B cell (primary cell): ENCODE results near the gene FBXO24. TPM values are rescaled to one million over a fixed set of nuclear protein-coding genes. Genes with fewer than 3 reads are reported as not detected.

ENCODE experiments used
- ATAC-seq: fragments of 200-7000 bp; cut with Tn5 transposase; one replicate; pipeline ENCODE4 v1.10.0; 2021; ENCODE audit warnings: low read depth, mild to moderate bottlenecking, moderate number of reproducible peaks, moderate library complexity
- CTCF ChIA-PET: fragments of 350-600 bp; sonication (Branson Sonifier 250); formaldehyde crosslinking; loops from one replicate; lab custom pipeline; 2021; ENCODE audit warnings: antibody characterized with exemption, inconsistent platforms; lab: Charles Lee
- POLR2A ChIA-PET: fragments of 350-600 bp; sonication (Branson Sonifier 250); formaldehyde crosslinking; loops from one replicate; lab custom pipeline; 2021; ENCODE audit warnings: antibody characterized with exemption; lab: Charles Lee
- DNase-seq: peaks from one replicate; pipeline ENCODE4 v3.0.0; 2013
- H2AFZ ChIP-seq: 2 replicates; pipeline ENCODE4 v1.6.1; 2012; ENCODE audit warnings: mild to moderate bottlenecking, low read depth, low read length; ENCODE audit not compliant: insufficient read depth, poor library complexity, severe bottlenecking
- H3K27ac ChIP-seq, 2 donors: 1 replicate in 1 of 2; 2 replicates in 1 of 2; pipeline ENCODE4 v1.5.1; 2012 to 2013; ENCODE audit warnings: low read length in 2 of 2, mild to moderate bottlenecking in 2 of 2, moderate library complexity in 1 of 2
- H3K27me3 ChIP-seq, 4 experiments: fragments of 200-600 bp in 1 of 4; sonication (generic) in 1 of 4; replicated peaks in 1 of 4; 1 replicate in 2 of 4; 2 replicates in 2 of 4; pipeline versions ENCODE4 v1.6.1 to v1.7.0; 2013 to 2016; ENCODE audit warnings: low read length in 3 of 4, mild to moderate bottlenecking in 2 of 4, mixed read lengths in 1 of 4, moderate library complexity in 1 of 4; ENCODE audit not compliant: insufficient read depth in 4 of 4, control insufficient read depth in 3 of 4; ENCODE audit errors: control extremely low read depth in 1 of 4
- H3K36me3 ChIP-seq, 2 experiments: replicated peaks in 1 of 2; 1 replicate in 1 of 2; 2 replicates in 1 of 2; pipeline versions ENCODE4 v1.6.1 to v1.7.1; 2013; ENCODE audit warnings: low read length in 1 of 2; ENCODE audit not compliant: insufficient read depth in 2 of 2, control insufficient read depth in 1 of 2; ENCODE audit errors: control extremely low read depth in 1 of 2, extremely low read depth in 1 of 2
- H3K4me1 ChIP-seq, 2 donors: fragments of 200-600 bp in 1 of 2; sonication (generic) in 1 of 2; 1 replicate in 1 of 2; 2 replicates in 1 of 2; pipeline versions ENCODE4 v1.5.1 to v1.6.1; 2013 to 2017; ENCODE audit warnings: low read length in 2 of 2; ENCODE audit not compliant: control insufficient read depth in 2 of 2, insufficient read depth in 2 of 2
- H3K4me2 ChIP-seq: replicated peaks from 2 replicates; pipeline ENCODE3; 2012; ENCODE audit warnings: mild to moderate bottlenecking, low read depth, low read length; ENCODE audit not compliant: poor library complexity, severe bottlenecking
- H3K4me3 ChIP-seq, 5 experiments: fragments of 200-600 bp in 1 of 5; sonication (generic) in 1 of 5; 1 replicate in 3 of 5; 2 replicates in 2 of 5; pipeline versions ENCODE4 v1.5.1 to v1.7.0; 2011 to 2016; ENCODE audit warnings: low read length in 4 of 5, mild to moderate bottlenecking in 4 of 5, low read depth in 2 of 5, control low read depth in 1 of 5, moderate library complexity in 1 of 5; ENCODE audit not compliant: insufficient read depth in 1 of 5; ENCODE audit errors: control extremely low read depth in 1 of 5, extremely low read depth in 1 of 5
- H3K79me2 ChIP-seq: fragments of 200-600 bp; sonication (generic); one replicate; pipeline ENCODE4 v1.6.0; 2016; ENCODE audit warnings: low read length; ENCODE audit not compliant: control insufficient read depth, insufficient read depth
- H3K9ac ChIP-seq: fragments of 200-600 bp; sonication (generic); 2 replicates; pipeline ENCODE4 v1.6.1; 2017; ENCODE audit warnings: mild to moderate bottlenecking, low read length, moderate library complexity
- H3K9me3 ChIP-seq, 3 donors: one replicate each; pipeline versions ENCODE4 v1.6.1 to v1.7.1; 2013; ENCODE audit warnings: low read length in 2 of 3; ENCODE audit not compliant: control insufficient read depth in 2 of 3, insufficient read depth in 1 of 3; ENCODE audit errors: control extremely low read depth in 1 of 3
- H4K20me1 ChIP-seq: 2 replicates; pipeline ENCODE4 v1.6.0; 2012; ENCODE audit warnings: mild to moderate bottlenecking, low read length; ENCODE audit not compliant: insufficient read depth, control insufficient read depth, poor library complexity, severe bottlenecking
- H3K27ac Mint-ChIP-seq: one replicate; pipeline ENCODE4 v1.8.0; 2021; ENCODE audit warnings: mixed read lengths
- H3K27me3 Mint-ChIP-seq: one replicate; pipeline ENCODE4 v1.8.0; 2021; ENCODE audit warnings: mixed read lengths
- H3K4me1 Mint-ChIP-seq: one replicate; pipeline ENCODE4 v1.8.0; 2021; ENCODE audit warnings: mixed read lengths
- H3K4me3 Mint-ChIP-seq: one replicate; pipeline ENCODE4 v1.8.0; 2021; ENCODE audit warnings: mixed read lengths
- H3K9me3 Mint-ChIP-seq: one replicate; pipeline ENCODE4 v1.8.0; 2022; ENCODE audit warnings: mixed read lengths; ENCODE audit not compliant: insufficient read depth
- EZH2 ChIP-seq: IDR thresholded peaks from 2 replicates; pipeline ENCODE4 v1.6.1; 2012; ENCODE audit warnings: borderline replicate concordance, low read depth, mild to moderate bottlenecking, moderate library complexity, low read length; ENCODE audit not compliant: insufficient read depth, poor library complexity, severe bottlenecking
- WGBS: methylation state at CpG from one replicate; pipeline ENCODE4 v1.1.5; 2013; ENCODE audit warnings: missing lambda C conversion rate; ENCODE audit not compliant: insufficient coverage; 5-methylcytosine and 5-hydroxymethylcytosine counted together
- intact Hi-C: fragments of 100-400 bp; cut with micrococcal nuclease; formaldehyde crosslinking; loops from one replicate; pipeline ENCODE4 v1.10.0; 2022
- polyA plus RNA-seq: library from polyadenylated mRNA; depleted of rRNA; stranded (reverse); fragments of >200 nt; gene quantifications from 2 replicates; pipeline ENCODE4 v1.2.3, GENCODE V29; 2012
- total RNA-seq, 2 donors: library from RNA; stranded (reverse); fragments of 120-200 nt in 1 of 2; gene quantifications; 1 replicate in 1 of 2; 2 replicates in 1 of 2; pipeline versions ENCODE4 v1.2.3 to v1.2.4, GENCODE V29; 2013 to 2022
- TF ChIP-seq, protein P1 (sequence below): fragments of 200-600 bp; IDR thresholded peaks from one replicate; pipeline ENCODE4 v1.8.0; 2022; ENCODE audit warnings: antibody characterized with exemption, mild to moderate bottlenecking

The FBXO24 gene
- total and polyA plus RNA-seq, 2 donors (not counting 1 experiment from before 2014, with no cell fraction given) = 1.2 to 1.6 TPM

- no peaks in the 10 kb centered on the region for H3K36me3 ChIP-seq
Measured at GRCh38 chr7:100629117-100629716, 43.1 kb downstream of the FBXO24 start.

More at GRCh38 chr7:100629117-100629716, 43.1 kb downstream of the FBXO24 start:
- Mint-ChIP-seq H3K27ac (no peak overlapping the region), H3K9me3 (no peaks in the 10 kb centered on the region), H3K27me3 (no peaks in the 10 kb centered on the region), H3K4me3 (no peak overlapping the region), H3K4me1 (peaks cover 21% of the 10 kb centered on the region)
- Histone ChIP-seq H3K9ac (no peak overlapping the region), H3K4me2 (no peak overlapping the region), H2AFZ (no peak overlapping the region), H3K27ac (no peak overlapping the region), H3K9me3 (peaks cover 0 to 5% (median 0%) of the 10 kb centered on the region in 3 donors), H3K4me3 (no peak overlapping the region), H3K27me3 (peaks cover 0 to 3% (median 0%) of the 10 kb centered on the region in 4 experiments), H4K20me1 (no peaks in the 10 kb centered on the region), H3K79me2 (no peaks in the 10 kb centered on the region), H3K4me1 (peaks cover 18 to 28% of the 10 kb centered on the region in 2 donors)
- TF ChIP-seq, protein P1, sequence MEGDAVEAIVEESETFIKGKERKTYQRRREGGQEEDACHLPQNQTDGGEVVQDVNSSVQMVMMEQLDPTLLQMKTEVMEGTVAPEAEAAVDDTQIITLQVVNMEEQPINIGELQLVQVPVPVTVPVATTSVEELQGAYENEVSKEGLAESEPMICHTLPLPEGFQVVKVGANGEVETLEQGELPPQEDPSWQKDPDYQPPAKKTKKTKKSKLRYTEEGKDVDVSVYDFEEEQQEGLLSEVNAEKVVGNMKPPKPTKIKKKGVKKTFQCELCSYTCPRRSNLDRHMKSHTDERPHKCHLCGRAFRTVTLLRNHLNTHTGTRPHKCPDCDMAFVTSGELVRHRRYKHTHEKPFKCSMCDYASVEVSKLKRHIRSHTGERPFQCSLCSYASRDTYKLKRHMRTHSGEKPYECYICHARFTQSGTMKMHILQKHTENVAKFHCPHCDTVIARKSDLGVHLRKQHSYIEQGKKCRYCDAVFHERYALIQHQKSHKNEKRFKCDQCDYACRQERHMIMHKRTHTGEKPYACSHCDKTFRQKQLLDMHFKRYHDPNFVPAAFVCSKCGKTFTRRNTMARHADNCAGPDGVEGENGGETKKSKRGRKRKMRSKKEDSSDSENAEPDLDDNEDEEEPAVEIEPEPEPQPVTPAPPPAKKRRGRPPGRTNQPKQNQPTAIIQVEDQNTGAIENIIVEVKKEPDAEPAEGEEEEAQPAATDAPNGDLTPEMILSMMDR = peak; percentile 24
- TF ChIP-seq EZH2 = no peak
- 92% methylated on average over 10 of the region's 11 CpGs for WGBS
- ChIA-PET CTCF (interaction anchor here (0.9 to 1.9 kb wide), 5 partner anchors 10 to 65 kb away, joined by 3 to 5 read pairs (median 5); partner anchors contain the start of gene MOSPD3), POLR2A (interaction anchor here (0.6 to 1.2 kb wide), 2 partner anchors 43 to 147 kb away, joined by 3 to 4 read pairs; partner anchors contain the start of gene FBXO24)
- ATAC-seq (no peak), DNase-seq (no peak)
- intact Hi-C loops = no loop called here
